ENCODE data around the gene CXCL16. TPM values are rescaled to one million over a fixed set of nuclear protein-coding genes. Genes with fewer than 3 reads are reported as not detected.

Gene CXCL16
- total RNA-seq, 1 donor from 2014 or later, result 2.2 TPM

DNA sequence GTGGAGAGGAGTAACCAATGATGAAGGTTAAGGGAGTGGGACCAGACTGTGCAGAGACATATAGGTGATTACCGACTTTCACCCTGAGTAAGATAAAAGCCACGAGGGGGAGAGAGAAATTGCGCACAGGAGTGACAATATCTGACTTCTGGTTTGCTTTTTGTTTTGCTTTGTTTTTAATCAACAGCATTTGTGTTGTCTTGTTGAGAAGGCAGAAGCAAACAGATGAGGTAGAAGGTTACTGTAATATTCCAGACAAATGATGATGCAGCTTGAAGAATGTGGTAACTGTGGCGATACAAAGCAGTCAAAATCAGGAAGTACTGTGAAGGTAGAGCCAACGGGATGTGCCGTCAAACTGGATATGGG, 43.3 kb downstream of the CXCL16 start:
- Histone ChIP-seq H3K4me1 (ENCODE audit: insufficient read depth, low read length) (no peaks in the 10 kb centered on the region), H3K36me3 (ENCODE audit: insufficient read depth, low read length) (peaks cover 11% of the 10 kb centered on the region), H3K4me2 (ENCODE audit: low read length) (no peak overlapping the region), H3K27me3 (ENCODE audit: insufficient read depth, low read length) (no peaks in the 10 kb centered on the region), H4K20me1 (ENCODE audit: insufficient read depth, low read length) (peaks cover 58% of the 10 kb centered on the region), H3K4me3 (ENCODE audit: insufficient read depth, low read depth, low read length) (no peak overlapping the region), H2AFZ (ENCODE audit: low read depth, low read length) (no peak overlapping the region), H3K79me2 (ENCODE audit: insufficient read depth, low read length) (peaks cover 82% of the 10 kb centered on the region), H3K9ac (ENCODE audit: low read length) (no peak overlapping the region), H3K27ac (ENCODE audit: low read depth, low read length) (no peak overlapping the region), H3K9me3 (ENCODE audit: insufficient read depth, low read depth, low read length) (no peaks in the 10 kb centered on the region)
- Mint-ChIP-seq H3K27ac (ENCODE audit: unreplicated experiment) (no peak overlapping the region), H3K4me3 (ENCODE audit: unreplicated experiment) (no peak overlapping the region), H3K36me3 (ENCODE audit: low read depth, unreplicated experiment) (peaks cover 5% of the 10 kb centered on the region), H3K27me3 (ENCODE audit: low read depth, unreplicated experiment) (no peaks in the 10 kb centered on the region), H3K4me1 (ENCODE audit: low read depth, unreplicated experiment) (peaks cover 9% of the 10 kb centered on the region), H3K9me3 (ENCODE audit: unreplicated experiment) (no peaks in the 10 kb centered on the region)
- TF ChIP-seq EZH2 (IDR thresholded peaks at IDR 0.05; ENCODE audit: insufficient read depth, low read length) (no peak), CTCF (IDR thresholded peaks at IDR 0.05; ENCODE audit: insufficient read depth, low read depth, low read length) (no peak)
- FAIRE-seq (no peak), DNase-seq (ENCODE audit: low read depth) (no peak)

DNA sequence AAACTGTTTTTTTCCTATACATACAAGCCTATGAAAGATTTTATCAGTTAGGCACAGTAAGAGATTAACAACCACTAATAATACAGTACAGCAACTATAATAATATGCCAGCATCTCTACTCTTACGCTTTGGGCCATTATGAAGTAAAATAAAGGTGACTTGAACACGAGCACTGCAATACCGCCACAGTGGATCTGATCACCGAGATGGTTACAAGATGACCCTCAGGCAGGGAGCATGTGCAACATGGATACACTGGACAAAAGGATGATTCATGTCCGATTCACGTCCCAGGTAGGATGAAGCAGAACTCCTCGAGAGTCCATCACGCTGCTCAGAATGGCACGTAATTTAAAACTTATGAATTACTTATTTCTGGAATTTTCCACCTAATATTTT, 46.3 kb downstream of the CXCL16 start:
- Histone ChIP-seq H3K36me3 (ENCODE audit: insufficient read depth, low read length) (peaks cover 19% of the 10 kb centered on the region), H3K4me2 (ENCODE audit: low read length) (no peak overlapping the region), H3K27ac (ENCODE audit: low read depth, low read length) (no peak overlapping the region), H3K4me1 (ENCODE audit: insufficient read depth, low read length) (no peaks in the 10 kb centered on the region), H3K9ac (ENCODE audit: low read length) (no peak overlapping the region), H3K27me3 (ENCODE audit: insufficient read depth, low read length) (no peaks in the 10 kb centered on the region), H4K20me1 (ENCODE audit: insufficient read depth, low read length) (peaks cover 72% of the 10 kb centered on the region), H2AFZ (ENCODE audit: low read depth, low read length) (no peak overlapping the region), H3K9me3 (ENCODE audit: insufficient read depth, low read depth, low read length) (no peaks in the 10 kb centered on the region), H3K79me2 (ENCODE audit: insufficient read depth, low read length) (peaks cover 70% of the 10 kb centered on the region), H3K4me3 (ENCODE audit: insufficient read depth, low read depth, low read length) (no peak overlapping the region)
- no peak for FAIRE-seq
- no peak for DNase-seq (ENCODE audit: low read depth)
- no peaks in the 10 kb centered on the region for H3K9me3 Mint-ChIP-seq (ENCODE audit: unreplicated experiment)
- H3K36me3 Mint-ChIP-seq (ENCODE audit: low read depth, unreplicated experiment), result peaks cover 17% of the 10 kb centered on the region
- no peak overlapping the region for H3K27ac Mint-ChIP-seq (ENCODE audit: unreplicated experiment)
- no peak overlapping the region for H3K4me3 Mint-ChIP-seq (ENCODE audit: unreplicated experiment)
- H3K27me3 Mint-ChIP-seq (ENCODE audit: low read depth, unreplicated experiment), result no peaks in the 10 kb centered on the region
- H3K4me1 Mint-ChIP-seq (ENCODE audit: low read depth, unreplicated experiment), result peaks cover 14% of the 10 kb centered on the region
- TF ChIP-seq EZH2 (IDR thresholded peaks at IDR 0.05; ENCODE audit: insufficient read depth, low read length), result no peak
- TF ChIP-seq CTCF (IDR thresholded peaks at IDR 0.05; ENCODE audit: insufficient read depth, low read depth, low read length), result no peak

DNA sequence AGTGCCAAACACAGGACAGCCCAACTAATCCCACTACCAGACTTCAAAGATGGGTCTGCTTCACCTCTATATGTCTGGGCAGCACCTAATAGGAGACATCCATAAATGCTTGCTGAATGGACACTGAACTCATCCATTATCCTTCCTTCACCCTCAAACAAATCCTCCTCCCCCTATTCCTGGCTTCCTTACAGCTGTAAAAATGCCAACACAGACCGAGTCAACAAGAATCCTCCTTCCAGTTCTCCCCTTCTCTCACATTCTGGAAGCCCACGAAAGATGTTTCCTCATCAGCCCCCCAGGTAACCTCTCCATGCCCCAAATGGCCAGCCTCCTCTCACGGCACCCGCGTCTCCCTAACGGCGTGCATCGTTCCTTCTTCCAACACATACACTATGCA, 48.0 kb downstream of the CXCL16 start:
- peaks cover 65% of the 10 kb centered on the region for H3K79me2 ChIP-seq (ENCODE audit: insufficient read depth, low read length)
- no peak overlapping the region for H2AFZ ChIP-seq (ENCODE audit: low read depth, low read length)
- no peak overlapping the region for H3K27ac ChIP-seq (ENCODE audit: low read depth, low read length)
- no peaks in the 10 kb centered on the region for H3K9me3 Mint-ChIP-seq (ENCODE audit: unreplicated experiment)
- H3K4me2 ChIP-seq (ENCODE audit: low read length), result no peak overlapping the region
- H3K27me3 Mint-ChIP-seq (ENCODE audit: low read depth, unreplicated experiment), result no peaks in the 10 kb centered on the region
- H3K4me1 Mint-ChIP-seq (ENCODE audit: low read depth, unreplicated experiment), result peaks cover 14% of the 10 kb centered on the region
- H3K4me3 ChIP-seq (ENCODE audit: insufficient read depth, low read depth, low read length), result no peak overlapping the region
- no peak for FAIRE-seq
- H3K27ac Mint-ChIP-seq (ENCODE audit: unreplicated experiment), result no peak overlapping the region
- H3K9me3 ChIP-seq (ENCODE audit: insufficient read depth, low read depth, low read length), result no peaks in the 10 kb centered on the region
- H3K4me1 ChIP-seq (ENCODE audit: insufficient read depth, low read length), result no peaks in the 10 kb centered on the region
- H3K36me3 Mint-ChIP-seq (ENCODE audit: low read depth, unreplicated experiment), result peaks cover 25% of the 10 kb centered on the region
- peaks cover 64% of the 10 kb centered on the region for H4K20me1 ChIP-seq (ENCODE audit: insufficient read depth, low read length)
- TF ChIP-seq EZH2 (IDR thresholded peaks at IDR 0.05; ENCODE audit: insufficient read depth, low read length) (no peak), CTCF (IDR thresholded peaks at IDR 0.05; ENCODE audit: insufficient read depth, low read depth, low read length) (no peak)
- H3K9ac ChIP-seq (ENCODE audit: low read length), result no peak overlapping the region
- no peaks in the 10 kb centered on the region for H3K27me3 ChIP-seq (ENCODE audit: insufficient read depth, low read length)
- H3K4me3 Mint-ChIP-seq (ENCODE audit: unreplicated experiment), result no peak overlapping the region
- peaks cover 15% of the 10 kb centered on the region for H3K36me3 ChIP-seq (ENCODE audit: insufficient read depth, low read length)
- no peak for DNase-seq (ENCODE audit: low read depth)

Data from astrocyte (in vitro differentiated cells and primary cell).